MCF 10A (cell line): ENCODE results near the gene CYP4F8. TPM values are rescaled to one million over a fixed set of nuclear protein-coding genes. Genes with fewer than 3 reads are reported as not detected.
A peak's percentile ranks its signal among the peaks of the same experiment; 100 is the strongest.

Experiments used
- BruUV-seq: library from RNA; stranded (reverse); fragments of 400-500 nt; replicated peaks from 2 replicates; lab custom pipeline; 2021; lab: Mats Ljungman, UMichigan
- CTCF ChIA-PET: fragments of 300-600 bp; sonication (Branson Sonifier 250); formaldehyde crosslinking; extraction: SDS; loops from one replicate; lab custom pipeline; 2021; ENCODE audit warnings: antibody characterized with exemption, inconsistent platforms; lab: Yijun Ruan, JAX
- POLR2A ChIA-PET: fragments of 300-600, 350-650 bp; sonication (Branson Sonifier 250); formaldehyde crosslinking; extraction: SDS; loops from one replicate; lab custom pipeline; 2020; ENCODE audit warnings: antibody characterized with exemption, inconsistent platforms; lab: Yijun Ruan, JAX
- DNase-seq: peaks from one replicate; pipeline ENCODE4 v3.0.0-alpha.2; 2018; ENCODE audit not compliant: unreplicated experiment
- H3K27ac Mint-ChIP-seq: one replicate; pipeline ENCODE4 v1.8.0; 2022; ENCODE audit warnings: mild to moderate bottlenecking, low read depth, mixed read lengths; ENCODE audit not compliant: unreplicated experiment
- H3K27me3 Mint-ChIP-seq: one replicate; pipeline ENCODE4 v1.8.0; 2022; ENCODE audit warnings: mixed read lengths; ENCODE audit not compliant: insufficient read depth, unreplicated experiment
- H3K36me3 Mint-ChIP-seq: one replicate; pipeline ENCODE4 v1.8.0; 2022; ENCODE audit warnings: mild to moderate bottlenecking, moderate library complexity, mixed read lengths; ENCODE audit not compliant: insufficient read depth, unreplicated experiment
- H3K4me1 Mint-ChIP-seq: one replicate; pipeline ENCODE4 v1.8.0; 2022; ENCODE audit warnings: mixed read lengths; ENCODE audit not compliant: insufficient read depth, unreplicated experiment
- H3K4me3 Mint-ChIP-seq: one replicate; pipeline ENCODE4 v1.8.0; 2022; ENCODE audit warnings: mild to moderate bottlenecking, moderate library complexity, mixed read lengths; ENCODE audit not compliant: unreplicated experiment
- H3K9me3 Mint-ChIP-seq: one replicate; pipeline ENCODE4 v1.8.0; 2022; ENCODE audit warnings: mixed read lengths; ENCODE audit not compliant: unreplicated experiment
- CTCF ChIP-seq: fragments of 200-600 bp; IDR thresholded peaks from one replicate; pipeline ENCODE4 v1.8.0; 2022; ENCODE audit warnings: antibody characterized with exemption, mild to moderate bottlenecking; ENCODE audit not compliant: unreplicated experiment
- intact Hi-C: fragments of 100-400 bp; cut with micrococcal nuclease; formaldehyde crosslinking; loops from 2 replicates; pipeline ENCODE4 v1.14.1; 2022
- total RNA-seq: library from RNA; stranded (reverse); gene quantifications from 2 replicates; pipeline ENCODE4 v1.2.3, GENCODE V29; 2022

CYP4F8 gene
- total RNA-seq, 1 experiment from 2014 or later = not detected

GRCh38 chr19:15634105-15634504 is 19.1 kb downstream of the CYP4F8 start:
- Mint-ChIP-seq H3K27me3 (no peaks in the 10 kb centered on the region), H3K4me1 (no peaks in the 10 kb centered on the region), H3K27ac (no peak overlapping the region), H3K4me3 (no peak overlapping the region), H3K36me3 (no peaks in the 10 kb centered on the region), H3K9me3 (peaks cover 4% of the 10 kb centered on the region)
- intact Hi-C loops = no loop called here
- no peak for DNase-seq
- TF ChIP-seq CTCF = no peak
- POLR2A ChIA-PET = no interaction called here
- BruUV-seq = no TSS peak
- CTCF ChIA-PET = interaction anchor here (0.5 to 1.5 kb wide), 4 partner anchors 48 to 882 kb away, joined by 3 to 5 read pairs (median 3); no protein-coding TSS in a partner anchor

- peak; percentile 30 for DNase-seq
- Mint-ChIP-seq H3K9me3 (peaks cover 4% of the 10 kb centered on the region), H3K27ac (no peak overlapping the region)
These were observed 20.2 kb downstream of the CYP4F8 start for GRCh38 chr19:15635016-15635805.

GRCh38 chr19:15636026-15636425 is 21.0 kb downstream of the CYP4F8 start:
- peaks cover 4% of the 10 kb centered on the region for H3K9me3 Mint-ChIP-seq
- no peak overlapping the region for H3K27ac Mint-ChIP-seq
- CTCF ChIA-PET = interaction anchor here (0.6 to 1.0 kb wide), 4 partner anchors 45 to 546 kb away, joined by 3 to 4 read pairs (median 3); no protein-coding TSS in a partner anchor
- intact Hi-C loops = no loop called here
- no peaks in the 10 kb centered on the region for H3K36me3 Mint-ChIP-seq
- peaks cover 12% of the 10 kb centered on the region for H3K4me1 Mint-ChIP-seq
- no TSS peak for BruUV-seq
- H3K4me3 Mint-ChIP-seq = no peak overlapping the region
- H3K27me3 Mint-ChIP-seq = no peaks in the 10 kb centered on the region
- POLR2A ChIA-PET = interaction anchor here (1.0 kb wide), 1 partner anchor 201 kb away, joined by 5 read pairs; no protein-coding TSS in a partner anchor
- no peak for TF ChIP-seq CTCF
- DNase-seq = no peak

More at GRCh38 chr19:15635016-15635805, 20.2 kb downstream of the CYP4F8 start:
- Mint-ChIP-seq H3K36me3 (no peaks in the 10 kb centered on the region), H3K4me1 (peaks cover 4% of the 10 kb centered on the region), H3K4me3 (no peak overlapping the region), H3K27me3 (no peaks in the 10 kb centered on the region)
- ChIA-PET POLR2A (interaction anchor here (0.5 to 1.0 kb wide), 2 partner anchors 31 to 202 kb away, joined by 3 to 5 read pairs; no protein-coding TSS in a partner anchor), CTCF (interaction anchor here (0.6 to 1.5 kb wide), 5 partner anchors 46 to 551 kb away, joined by 3 to 5 read pairs (median 4); no protein-coding TSS in a partner anchor)
- intact Hi-C loops = no loop called here
- TF ChIP-seq CTCF = no peak
- BruUV-seq = no TSS peak

- no TSS peak for BruUV-seq
These were observed 24.6 kb downstream of the CYP4F8 start for GRCh38 chr19:15639596-15639995.

More at GRCh38 chr19:15639596-15639995, 24.6 kb downstream of the CYP4F8 start:
- H3K27ac Mint-ChIP-seq = no peak overlapping the region
- CTCF ChIA-PET = interaction anchor here (0.7 kb wide), 1 partner anchor 10 kb away, joined by 4 read pairs; no protein-coding TSS in a partner anchor
- H3K4me1 Mint-ChIP-seq = peaks cover 20% of the 10 kb centered on the region
- no peaks in the 10 kb centered on the region for H3K36me3 Mint-ChIP-seq
- no peak overlapping the region for H3K4me3 Mint-ChIP-seq
- POLR2A ChIA-PET = no interaction called here
- H3K27me3 Mint-ChIP-seq = no peaks in the 10 kb centered on the region
- intact Hi-C loops = no loop called here
- no peak for DNase-seq
- H3K9me3 Mint-ChIP-seq = peaks cover 25% of the 10 kb centered on the region
- TF ChIP-seq CTCF = no peak
